Peyer's patch (tissue), 4 donors: Measurements from ENCODE around the gene CACNA1A. TPM values are rescaled to one million over a fixed set of nuclear protein-coding genes. Genes with fewer than 3 reads are reported as not detected.

ENCODE experiments used
- DNase-seq, 3 donors: peaks; one replicate each; pipeline ENCODE4 v3.0.0-alpha.2; 2017 to 2019
- H3K27ac ChIP-seq, 4 donors: fragments of 200-600 bp; sonication (generic); one replicate each; pipeline ENCODE4 v1.5.1; 2016 to 2019
- H3K27me3 ChIP-seq, 2 donors: fragments of 200-600 bp; sonication (generic); one replicate each; pipeline ENCODE4 v1.5.1; 2019
- H3K36me3 ChIP-seq, 3 donors: fragments of 200-600 bp; sonication (generic); one replicate each; pipeline ENCODE4 v1.5.1; 2016 to 2019
- H3K4me1 ChIP-seq, 4 donors: fragments of 200-600 bp; sonication (generic); one replicate each; pipeline ENCODE4 v1.5.1; 2016 to 2019
- H3K4me3 ChIP-seq, 4 donors: fragments of 200-600 bp; sonication (generic); 1 replicate in 3 of 4; 2 replicates in 1 of 4; pipeline ENCODE4 v1.5.1; 2016 to 2019; ENCODE audit warnings: mild to moderate bottlenecking in 1 of 4
- H3K9me3 ChIP-seq, 4 donors: fragments of 200-600 bp; sonication (generic); one replicate each; pipeline ENCODE4 v1.5.1; 2016 to 2019; ENCODE audit warnings: mild to moderate bottlenecking in 1 of 4
- POLR2A ChIP-seq, 2 donors: fragments of 450-650 bp; IDR thresholded peaks; one replicate each; pipeline ENCODE4 v1.5.1; 2017; ENCODE audit warnings: antibody characterized with exemption in 2 of 2, mild to moderate bottlenecking in 2 of 2, moderate library complexity in 2 of 2
- total RNA-seq, 4 donors: library from RNA; depleted of rRNA; stranded (reverse); fragments of >200 nt; gene quantifications; one replicate each; pipeline ENCODE4 v1.1.0, GENCODE V29; 2016
- TF ChIP-seq, protein P1 (sequence below), 6 experiments: fragments of 450-650 bp in 4 of 6; fragments of 200-600 bp in 2 of 6; sonication (generic) in 1 of 6; IDR thresholded peaks; one replicate each; pipeline ENCODE4 v1.5.1; 2017 to 2019; ENCODE audit warnings: antibody characterized with exemption in 6 of 6, mild to moderate bottlenecking in 3 of 6, moderate library complexity in 1 of 6

The CACNA1A gene
- total RNA-seq, 4 donors from 2014 or later: 16.8 to 25.7 (median 21.7) TPM

DNA sequence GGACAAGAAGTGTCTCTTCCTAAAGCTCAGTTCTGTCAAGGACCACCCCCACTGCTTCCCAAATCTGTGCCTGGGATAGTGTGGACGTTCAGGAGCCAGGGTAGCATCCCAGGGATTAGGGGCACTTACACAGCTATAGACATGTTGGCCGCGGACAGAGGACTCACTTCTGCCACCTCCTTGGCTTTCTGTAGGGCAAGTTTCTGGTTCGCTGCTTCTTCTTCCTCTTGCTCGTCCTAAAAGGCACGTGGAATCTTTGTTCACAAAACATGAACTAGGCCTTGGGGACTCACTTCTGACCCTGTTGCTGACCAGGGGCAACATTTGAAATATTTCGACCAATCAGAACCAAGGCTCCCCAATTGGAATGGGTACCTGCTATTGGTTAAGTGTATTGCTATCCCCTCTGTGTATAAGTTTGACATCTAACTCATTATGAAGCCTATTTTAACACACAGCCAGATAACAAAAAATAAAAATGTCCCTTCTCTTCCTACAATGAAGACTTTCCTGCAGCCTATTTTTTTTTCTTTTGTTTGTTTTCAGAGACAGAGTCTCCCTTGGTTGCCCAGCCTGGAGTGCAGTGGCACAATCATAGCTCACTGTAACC is 205.8 kb downstream of the CACNA1A start:
- Histone ChIP-seq H3K4me3 (no peak overlapping the region), H3K4me1 (no peaks in the 10 kb centered on the region), H3K36me3 (no peaks in the 10 kb centered on the region), H3K9me3 (no peaks in the 10 kb centered on the region), H3K27ac (no peak overlapping the region), H3K27me3 (no peaks in the 10 kb centered on the region)
- no peak for DNase-seq
- no peak for TF ChIP-seq POLR2A (IDR thresholded peaks at IDR 0.05)
- TF ChIP-seq, protein P1, sequence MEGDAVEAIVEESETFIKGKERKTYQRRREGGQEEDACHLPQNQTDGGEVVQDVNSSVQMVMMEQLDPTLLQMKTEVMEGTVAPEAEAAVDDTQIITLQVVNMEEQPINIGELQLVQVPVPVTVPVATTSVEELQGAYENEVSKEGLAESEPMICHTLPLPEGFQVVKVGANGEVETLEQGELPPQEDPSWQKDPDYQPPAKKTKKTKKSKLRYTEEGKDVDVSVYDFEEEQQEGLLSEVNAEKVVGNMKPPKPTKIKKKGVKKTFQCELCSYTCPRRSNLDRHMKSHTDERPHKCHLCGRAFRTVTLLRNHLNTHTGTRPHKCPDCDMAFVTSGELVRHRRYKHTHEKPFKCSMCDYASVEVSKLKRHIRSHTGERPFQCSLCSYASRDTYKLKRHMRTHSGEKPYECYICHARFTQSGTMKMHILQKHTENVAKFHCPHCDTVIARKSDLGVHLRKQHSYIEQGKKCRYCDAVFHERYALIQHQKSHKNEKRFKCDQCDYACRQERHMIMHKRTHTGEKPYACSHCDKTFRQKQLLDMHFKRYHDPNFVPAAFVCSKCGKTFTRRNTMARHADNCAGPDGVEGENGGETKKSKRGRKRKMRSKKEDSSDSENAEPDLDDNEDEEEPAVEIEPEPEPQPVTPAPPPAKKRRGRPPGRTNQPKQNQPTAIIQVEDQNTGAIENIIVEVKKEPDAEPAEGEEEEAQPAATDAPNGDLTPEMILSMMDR (IDR thresholded peaks at IDR 0.05): no peak

DNA sequence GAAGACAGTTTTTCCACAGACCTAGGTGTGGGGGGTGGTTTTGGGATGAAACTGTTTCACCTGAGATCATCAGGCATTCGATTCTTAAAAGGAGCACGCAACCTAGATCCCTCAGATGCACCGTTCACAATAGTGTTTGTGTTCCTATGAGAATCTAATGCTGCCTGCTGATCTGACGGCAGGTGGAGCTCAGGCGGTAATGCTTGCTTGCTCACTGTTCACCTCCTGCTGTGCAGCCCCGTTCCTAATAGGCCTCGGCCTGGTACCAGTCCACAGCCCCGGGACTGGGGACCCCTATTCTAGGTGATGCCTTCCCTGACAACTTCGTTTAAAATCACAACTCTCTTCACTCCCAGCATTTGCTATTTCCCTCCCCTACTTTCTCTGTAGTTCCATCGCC is 206.4 kb downstream of the CACNA1A start:
- TF ChIP-seq, protein P1 (IDR thresholded peaks at IDR 0.05): no peak
- no peaks in the 10 kb centered on the region for H3K27me3 ChIP-seq
- no peak for DNase-seq
- no peaks in the 10 kb centered on the region for H3K36me3 ChIP-seq
- no peak overlapping the region for H3K27ac ChIP-seq
- H3K4me3 ChIP-seq: no peak overlapping the region
- no peaks in the 10 kb centered on the region for H3K4me1 ChIP-seq
- no peaks in the 10 kb centered on the region for H3K9me3 ChIP-seq

GRCh38 chr19:13298565-13299481 is 207.5 kb downstream of the CACNA1A start:
- no peak overlapping the region for H3K27ac ChIP-seq
- DNase-seq: no peak
- no peaks in the 10 kb centered on the region for H3K4me1 ChIP-seq
- no peak for TF ChIP-seq POLR2A (IDR thresholded peaks at IDR 0.05)
- TF ChIP-seq, protein P1 (IDR thresholded peaks at IDR 0.05): no peak
- H3K27me3 ChIP-seq: no peaks in the 10 kb centered on the region
- H3K4me3 ChIP-seq: peak overlapping the region in 3 of 4 donors; percentile 6 to 25 (median 21)
- H3K9me3 ChIP-seq: no peaks in the 10 kb centered on the region
- no peaks in the 10 kb centered on the region for H3K36me3 ChIP-seq

GRCh38 chr19:13297023-13297422 is 209.3 kb downstream of the CACNA1A start:
- Histone ChIP-seq H3K27me3 (no peaks in the 10 kb centered on the region), H3K9me3 (no peaks in the 10 kb centered on the region), H3K4me1 (no peaks in the 10 kb centered on the region), H3K27ac (no peak overlapping the region), H3K36me3 (no peaks in the 10 kb centered on the region), H3K4me3 (no peak overlapping the region)
- no peak for TF ChIP-seq POLR2A (IDR thresholded peaks at IDR 0.05)
- TF ChIP-seq, protein P1 (IDR thresholded peaks at IDR 0.05): no peak
- DNase-seq: no peak

- H3K27me3 ChIP-seq: no peaks in the 10 kb centered on the region
- no peaks in the 10 kb centered on the region for H3K9me3 ChIP-seq
- no peaks in the 10 kb centered on the region for H3K36me3 ChIP-seq
- H3K4me1 ChIP-seq: no peaks in the 10 kb centered on the region
- no peak overlapping the region for H3K4me3 ChIP-seq
- TF ChIP-seq, protein P1 (IDR thresholded peaks at IDR 0.05): no peak
- no peak for TF ChIP-seq POLR2A (IDR thresholded peaks at IDR 0.05)
- H3K27ac ChIP-seq: no peak overlapping the region
- DNase-seq: no peak
Measured at GRCh38 chr19:13294812-13295567, 211.3 kb downstream of the CACNA1A start.
